IgD-negative memory B cell (primary cell): Measurements from ENCODE around the gene VGLL4. TPM values are rescaled to one million over a fixed set of nuclear protein-coding genes. Genes with fewer than 3 reads are reported as not detected.
"Not testable (repeated sequence)": the region's sequence is repeated elsewhere in the genome, so short reads cannot be mapped to it uniquely, and the experiment has no call there.

ENCODE experiments used
- H3K27ac Mint-ChIP-seq, 3 donors: one replicate each; pipeline ENCODE4 v1.8.0; 2020 to 2022; ENCODE audit warnings: mild to moderate bottlenecking in 3 of 3, mixed read lengths in 3 of 3, moderate library complexity in 1 of 3
- H3K27me3 Mint-ChIP-seq: one replicate; pipeline ENCODE4 v1.8.0; 2021; ENCODE audit warnings: mixed read lengths
- H3K36me3 Mint-ChIP-seq: one replicate; pipeline ENCODE4 v1.8.0; 2020; ENCODE audit warnings: mild to moderate bottlenecking, mixed read lengths
- H3K4me1 Mint-ChIP-seq, 3 donors: one replicate each; pipeline ENCODE4 v1.8.0; 2020 to 2022; ENCODE audit warnings: mixed read lengths in 3 of 3, mild to moderate bottlenecking in 1 of 3
- H3K4me3 Mint-ChIP-seq, 4 donors: one replicate each; pipeline ENCODE4 v1.8.0; 2020 to 2022; ENCODE audit warnings: mild to moderate bottlenecking in 4 of 4, mixed read lengths in 4 of 4, moderate library complexity in 3 of 4
- H3K9me3 Mint-ChIP-seq, 3 donors: one replicate each; pipeline ENCODE4 v1.8.0; 2020 to 2021; ENCODE audit warnings: mixed read lengths in 3 of 3, mild to moderate bottlenecking in 1 of 3
- polyA plus RNA-seq: library from polyadenylated mRNA; unstranded; fragments of 300-500 nt; fragmentation: Illumina TruSeq; gene quantifications from one replicate; pipeline ENCODE4 v1.2.3, GENCODE V29; 2021

VGLL4 gene
- polyA plus RNA-seq, 1 donor from 2014 or later: 28.6 TPM

GRCh38 chr3:11601446-11602238, 42.1 kb downstream of the VGLL4 start:
- Mint-ChIP-seq H3K4me1 (peaks cover 29 to 66% (median 39%) of the 10 kb centered on the region in 3 donors), H3K27ac (peak overlapping the region; percentile 73 to 95 (median 94)), H3K36me3 (peaks cover 8% of the 10 kb centered on the region), H3K4me3 (peak overlapping the region; percentile 39 to 94 (median 82)), H3K9me3 (peaks cover 0 to 2% (median 0%) of the 10 kb centered on the region in 3 donors), H3K27me3 (no peaks in the 10 kb centered on the region)

- H3K27ac Mint-ChIP-seq: peak overlapping the region; percentile 73 to 95 (median 94)
- peaks cover 29 to 71% (median 41%) of the 10 kb centered on the region in 3 donors for H3K4me1 Mint-ChIP-seq
- H3K27me3 Mint-ChIP-seq: no peaks in the 10 kb centered on the region
- peak overlapping the region in 2 of 4 donors; percentile 39 to 94 for H3K4me3 Mint-ChIP-seq
- H3K9me3 Mint-ChIP-seq: peaks cover 0 to 2% (median 0%) of the 10 kb centered on the region in 3 donors
- H3K36me3 Mint-ChIP-seq: peaks cover 12% of the 10 kb centered on the region
Measured at GRCh38 chr3:11600501-11601282, 43.0 kb downstream of the VGLL4 start.

- Mint-ChIP-seq H3K27ac (no peak overlapping the region), H3K4me1 (peaks cover 20 to 51% (median 25%) of the 10 kb centered on the region in 3 donors), H3K36me3 (peaks cover 12% of the 10 kb centered on the region), H3K9me3 (peaks cover 0 to 3% (median 0%) of the 10 kb centered on the region in 3 donors), H3K4me3 (no peak overlapping the region), H3K27me3 (no peaks in the 10 kb centered on the region)
Measured at GRCh38 chr3:11596387-11596786, 47.3 kb downstream of the VGLL4 start.

GRCh38 chr3:11595024-11595423, 48.7 kb downstream of the VGLL4 start:
- H3K36me3 Mint-ChIP-seq, H3K27ac Mint-ChIP-seq, H3K4me3 Mint-ChIP-seq, H3K9me3 Mint-ChIP-seq, H3K27me3 Mint-ChIP-seq: not testable (repeated sequence)
- H3K4me1 Mint-ChIP-seq: peaks cover 12 to 39% (median 21%) of the 10 kb centered on the region in 3 donors

GRCh38 chr3:11593318-11594034, 50.2 kb downstream of the VGLL4 start:
- Mint-ChIP-seq H3K27ac (no peak overlapping the region), H3K4me3 (no peak overlapping the region), H3K36me3 (peaks cover 7% of the 10 kb centered on the region), H3K9me3 (peaks cover 0 to 3% (median 0%) of the 10 kb centered on the region in 3 donors), H3K27me3 (no peaks in the 10 kb centered on the region), H3K4me1 (peaks cover 17 to 35% (median 18%) of the 10 kb centered on the region in 3 donors)

- Mint-ChIP-seq H3K27ac (peak overlapping the region in 1 of 3 donors; percentile 45), H3K4me1 (peaks cover 12 to 35% (median 18%) of the 10 kb centered on the region in 3 donors), H3K9me3 (peaks cover 0 to 1% (median 0%) of the 10 kb centered on the region in 3 donors), H3K36me3 (peaks cover 4% of the 10 kb centered on the region), H3K4me3 (no peak overlapping the region), H3K27me3 (no peaks in the 10 kb centered on the region)
Measured at GRCh38 chr3:11592445-11593298, 51.0 kb downstream of the VGLL4 start.

- Mint-ChIP-seq H3K4me1 (peaks cover 9 to 30% (median 21%) of the 10 kb centered on the region in 3 donors), H3K27ac (no peak overlapping the region), H3K36me3 (peaks cover 4% of the 10 kb centered on the region), H3K27me3 (no peaks in the 10 kb centered on the region), H3K9me3 (peaks cover 0 to 1% (median 0%) of the 10 kb centered on the region in 3 donors), H3K4me3 (no peak overlapping the region)
Measured at GRCh38 chr3:11591391-11592282, 52.1 kb downstream of the VGLL4 start.

- H3K27ac Mint-ChIP-seq: no peak overlapping the region
- peaks cover 0 to 1% (median 0%) of the 10 kb centered on the region in 3 donors for H3K9me3 Mint-ChIP-seq
- no peaks in the 10 kb centered on the region for H3K36me3 Mint-ChIP-seq
- H3K27me3 Mint-ChIP-seq: no peaks in the 10 kb centered on the region
- H3K4me1 Mint-ChIP-seq: peaks cover 11 to 26% (median 20%) of the 10 kb centered on the region in 3 donors
- no peak overlapping the region for H3K4me3 Mint-ChIP-seq
Measured at GRCh38 chr3:11591002-11591355, 52.7 kb downstream of the VGLL4 start.

- H3K36me3 Mint-ChIP-seq: peaks cover 1% of the 10 kb centered on the region
- H3K4me3 Mint-ChIP-seq: no peak overlapping the region
- peaks cover 12 to 25% (median 22%) of the 10 kb centered on the region in 3 donors for H3K4me1 Mint-ChIP-seq
- H3K27me3 Mint-ChIP-seq: no peaks in the 10 kb centered on the region
- no peak overlapping the region for H3K27ac Mint-ChIP-seq
- no peaks in the 10 kb centered on the region for H3K9me3 Mint-ChIP-seq
Measured at GRCh38 chr3:11589706-11590105, 54.0 kb downstream of the VGLL4 start.

- H3K4me1 Mint-ChIP-seq: peaks cover 17 to 30% (median 24%) of the 10 kb centered on the region in 3 donors
- no peaks in the 10 kb centered on the region for H3K27me3 Mint-ChIP-seq
- H3K4me3 Mint-ChIP-seq: no peak overlapping the region
- no peaks in the 10 kb centered on the region for H3K9me3 Mint-ChIP-seq
- H3K27ac Mint-ChIP-seq: no peak overlapping the region
- H3K36me3 Mint-ChIP-seq: peaks cover 1% of the 10 kb centered on the region
Measured at GRCh38 chr3:11588755-11589154, 55.0 kb downstream of the VGLL4 start.

- Mint-ChIP-seq H3K4me3 (no peak overlapping the region), H3K27ac (no peak overlapping the region)
Measured at GRCh38 chr3:11588338-11588737, 55.4 kb downstream of the VGLL4 start.

GRCh38 chr3:11587766-11588165, 55.9 kb downstream of the VGLL4 start:
- H3K4me1 Mint-ChIP-seq: peaks cover 20 to 32% (median 29%) of the 10 kb centered on the region in 3 donors
- no peaks in the 10 kb centered on the region for H3K9me3 Mint-ChIP-seq
- H3K36me3 Mint-ChIP-seq: peaks cover 1% of the 10 kb centered on the region
- H3K4me3 Mint-ChIP-seq: peak overlapping the region in 1 of 4 donors; percentile 43
- H3K27ac Mint-ChIP-seq: peak overlapping the region in 1 of 3 donors; percentile 82
- no peaks in the 10 kb centered on the region for H3K27me3 Mint-ChIP-seq

More at GRCh38 chr3:11588338-11588737, 55.4 kb downstream of the VGLL4 start:
- Mint-ChIP-seq H3K9me3 (no peaks in the 10 kb centered on the region), H3K36me3 (peaks cover 1% of the 10 kb centered on the region), H3K27me3 (no peaks in the 10 kb centered on the region), H3K4me1 (peaks cover 19 to 32% (median 27%) of the 10 kb centered on the region in 3 donors)

GRCh38 chr3:11584570-11584969, 59.1 kb downstream of the VGLL4 start:
- H3K27me3 Mint-ChIP-seq: no peaks in the 10 kb centered on the region
- H3K9me3 Mint-ChIP-seq: no peaks in the 10 kb centered on the region
- peaks cover 24 to 43% (median 34%) of the 10 kb centered on the region in 3 donors for H3K4me1 Mint-ChIP-seq
- H3K4me3 Mint-ChIP-seq: no peak overlapping the region
- H3K27ac Mint-ChIP-seq: peak overlapping the region in 1 of 3 donors; percentile 7
- H3K36me3 Mint-ChIP-seq: peaks cover 1% of the 10 kb centered on the region
